HG03097 (cell line): ENCODE measurements around the gene TSR3.

Experiments used
- ATAC-seq: cut with Tn5 transposase; IDR thresholded peaks from one replicate; pipeline ENCODE4 v1.9.1; 2021; ENCODE audit not compliant: unreplicated experiment, low FRiP score

Gene TSR3

DNA sequence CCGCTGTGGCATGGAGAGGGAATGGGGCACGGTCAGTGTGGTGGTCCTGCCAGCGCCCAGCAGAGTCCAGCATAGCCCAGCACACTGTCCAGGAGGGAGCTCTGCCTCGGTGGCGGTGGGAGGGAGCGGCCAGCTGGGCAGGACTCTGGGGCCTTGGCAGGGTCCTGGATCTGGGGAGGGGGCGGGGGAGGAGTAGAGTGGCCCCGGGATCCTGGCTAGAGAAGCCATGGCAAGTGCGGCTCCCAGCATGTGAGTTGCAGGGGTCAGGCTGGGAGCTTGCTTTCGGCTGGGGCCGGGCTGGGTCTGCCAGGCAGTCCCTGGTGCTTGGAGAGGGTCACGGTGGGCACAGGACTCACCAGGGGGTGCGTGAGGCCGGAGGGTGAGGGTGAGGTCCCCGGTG lies 3.9 kb upstream of the TSR3 start:
- ATAC-seq, result no peak

DNA sequence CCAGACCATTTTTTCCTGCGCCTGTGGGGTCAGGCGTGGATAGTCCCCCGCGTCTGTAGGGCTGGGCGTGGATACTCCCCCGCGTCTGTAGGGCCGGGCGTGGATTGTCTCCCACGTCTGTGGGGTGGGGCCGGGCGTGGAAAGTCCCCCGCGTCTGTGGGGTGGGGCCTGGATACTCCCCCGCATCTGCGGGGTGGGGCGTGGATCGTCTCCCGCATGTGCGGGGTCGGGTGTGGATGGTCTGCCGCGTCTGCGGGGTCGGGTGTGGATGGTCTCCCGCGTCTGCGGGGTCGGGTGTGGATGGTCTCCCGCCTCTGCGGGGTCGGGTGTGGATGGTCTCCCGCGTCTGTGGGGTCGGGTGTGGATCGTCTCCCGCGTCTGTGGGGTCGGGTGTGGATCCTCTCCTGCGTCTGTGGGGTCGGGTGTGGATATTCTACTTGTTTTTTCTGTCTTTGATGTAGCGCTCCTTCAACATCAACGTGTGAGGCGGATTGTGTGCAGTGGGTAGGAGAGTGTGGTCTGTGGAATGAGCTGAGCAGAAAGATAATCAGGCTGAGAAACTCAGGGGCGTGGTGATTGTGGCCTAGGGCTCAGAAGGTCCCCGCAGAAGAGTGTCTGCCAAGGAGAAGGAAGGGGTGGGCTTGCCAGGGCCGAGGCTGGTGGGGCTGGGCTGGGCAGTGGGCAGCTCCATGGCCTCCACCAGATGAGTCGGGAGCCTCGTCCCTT lies 3.3 kb upstream of the TSR3 start:
- ATAC-seq, result no peak

DNA sequence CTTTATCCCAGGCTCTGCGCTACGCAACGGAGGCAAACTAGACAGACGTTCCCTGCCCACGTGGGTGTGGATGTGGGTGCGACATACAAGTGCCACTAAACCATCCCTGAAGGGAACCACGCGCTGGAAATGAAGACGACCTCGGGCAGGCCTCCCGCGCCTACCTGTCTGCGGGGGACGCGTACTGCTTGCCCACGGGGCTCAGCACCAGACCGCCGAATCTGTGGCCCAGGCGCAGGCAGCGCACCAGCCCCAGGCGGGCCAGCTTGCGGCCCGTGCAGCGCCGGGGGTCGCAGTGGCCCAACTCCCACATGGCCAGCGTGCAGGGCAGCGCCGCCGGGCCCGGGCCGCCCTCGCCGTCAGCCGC lies 480 bp downstream of the TSR3 start:
- peak; percentile 7 for ATAC-seq

DNA sequence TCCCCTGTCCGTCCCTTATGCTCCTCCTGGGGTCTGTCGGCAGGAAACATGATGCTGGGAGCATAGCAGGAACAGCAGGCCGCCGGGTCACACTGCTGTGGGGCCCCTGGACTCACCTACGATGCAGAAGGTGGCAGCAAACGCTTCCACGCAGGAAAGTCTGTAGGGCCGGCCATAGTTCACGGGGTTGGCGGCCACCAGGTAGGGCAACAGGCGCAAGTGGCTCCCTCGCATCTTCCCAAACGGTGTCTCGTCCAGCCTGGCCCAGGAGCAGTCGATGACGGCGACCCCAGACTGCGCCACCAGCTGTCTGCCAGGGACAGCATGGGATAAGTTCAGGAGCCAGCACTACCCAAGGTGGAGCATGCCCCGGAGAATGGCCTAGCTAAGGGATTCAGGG lies 987 bp downstream of the TSR3 start:
- ATAC-seq, result no peak

DNA sequence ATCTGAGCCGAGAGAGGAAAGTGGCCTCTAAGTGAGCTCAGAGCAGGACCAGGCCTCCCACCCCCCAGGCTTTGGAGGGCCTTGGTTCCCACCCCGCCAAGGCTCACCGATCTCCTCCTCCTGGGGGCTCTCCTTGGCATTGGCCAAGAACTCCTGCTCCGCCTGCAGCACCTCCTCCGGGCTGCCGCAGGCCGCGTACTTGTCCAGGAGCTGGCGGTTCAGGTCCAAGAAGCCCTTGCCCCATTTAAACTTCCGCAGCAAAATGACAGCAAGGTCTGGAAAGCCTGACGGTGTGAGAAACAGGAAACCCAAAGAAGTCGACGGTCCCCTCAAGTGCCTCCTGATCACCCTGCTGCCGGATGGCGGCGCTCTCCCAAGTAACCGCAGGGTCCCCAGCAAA lies 1.7 kb downstream of the TSR3 start:
- ATAC-seq, result no peak

DNA sequence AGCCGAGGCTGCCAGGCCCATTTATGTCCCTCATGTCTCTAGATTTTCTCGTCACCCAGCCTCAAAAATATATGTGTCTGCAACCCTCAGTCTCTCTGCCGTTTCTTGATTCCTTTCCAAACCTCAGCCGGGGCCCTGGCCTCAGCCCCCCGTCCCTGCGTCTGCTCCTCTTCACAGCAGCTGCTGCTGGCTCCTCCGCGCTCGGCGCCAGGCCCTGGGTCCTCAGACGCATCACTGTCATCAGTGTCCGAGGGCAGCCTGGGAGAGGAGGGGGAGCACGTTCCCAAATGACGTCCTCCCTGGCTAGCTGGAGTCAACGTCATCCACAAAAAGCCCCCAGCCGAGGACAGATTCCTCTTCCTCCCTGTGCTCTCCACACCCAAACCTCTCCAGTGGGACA lies 2.3 kb downstream of the TSR3 start:
- no peak for ATAC-seq

DNA sequence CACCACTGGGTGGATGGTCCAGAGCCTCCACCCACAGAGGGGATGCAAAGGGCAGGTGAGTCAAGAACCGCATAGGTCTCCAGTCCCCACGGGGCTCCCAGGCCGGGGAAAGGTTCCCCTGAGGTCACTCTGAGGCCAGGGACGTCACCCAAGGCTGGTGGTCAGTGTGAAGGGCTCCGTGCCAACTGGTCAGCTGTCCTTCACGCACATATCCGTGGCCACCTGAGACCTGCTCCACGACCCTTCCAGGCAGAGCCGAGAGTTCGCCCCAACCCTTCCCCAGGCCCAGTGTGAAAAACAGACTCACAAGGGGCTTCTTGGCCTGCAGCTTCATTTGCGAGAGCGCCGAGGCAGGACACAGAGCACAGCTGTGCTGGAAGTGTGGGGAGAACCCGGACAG lies 2.8 kb downstream of the TSR3 start:
- ATAC-seq, result no peak

DNA sequence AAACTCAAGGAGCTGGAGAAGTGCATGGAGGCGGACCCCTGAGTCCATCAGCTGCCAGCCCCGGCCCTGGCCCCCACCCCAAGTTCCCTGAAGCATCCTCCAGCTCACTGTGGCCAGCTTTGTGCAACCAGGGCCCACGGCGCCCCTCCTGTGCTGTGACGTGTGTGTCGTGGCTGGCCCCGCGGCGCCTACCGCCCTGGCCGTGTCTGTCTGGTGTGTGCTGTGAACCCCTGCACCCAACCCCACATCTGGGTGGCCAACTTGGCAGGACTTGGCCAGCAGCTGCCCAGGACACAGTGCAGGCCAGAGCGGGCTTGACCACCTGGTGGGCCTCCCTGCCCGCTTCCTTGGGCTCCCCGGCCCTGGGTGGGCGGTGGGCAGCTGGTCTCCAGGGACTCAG lies 3.2 kb downstream of the TSR3 start:
- ATAC-seq, result no peak

DNA sequence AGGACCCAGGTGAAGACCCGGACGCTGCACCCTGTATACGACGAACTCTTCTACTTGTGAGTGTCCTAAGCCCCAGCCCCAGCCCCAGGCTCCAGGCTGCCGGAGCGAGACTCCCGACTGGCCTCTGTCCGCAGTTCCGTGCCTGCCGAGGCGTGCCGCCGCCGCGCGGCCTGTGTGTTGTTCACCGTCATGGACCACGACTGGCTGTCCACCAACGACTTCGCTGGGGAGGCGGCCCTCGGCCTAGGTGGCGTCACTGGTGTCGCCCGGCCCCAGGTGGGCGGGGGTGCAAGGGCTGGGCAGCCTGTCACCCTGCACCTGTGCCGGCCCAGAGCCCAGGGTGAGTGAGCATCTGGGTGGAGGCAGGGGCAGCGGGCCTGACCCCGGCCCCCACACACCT lies 3.7 kb downstream of the TSR3 start:
- no peak for ATAC-seq

DNA sequence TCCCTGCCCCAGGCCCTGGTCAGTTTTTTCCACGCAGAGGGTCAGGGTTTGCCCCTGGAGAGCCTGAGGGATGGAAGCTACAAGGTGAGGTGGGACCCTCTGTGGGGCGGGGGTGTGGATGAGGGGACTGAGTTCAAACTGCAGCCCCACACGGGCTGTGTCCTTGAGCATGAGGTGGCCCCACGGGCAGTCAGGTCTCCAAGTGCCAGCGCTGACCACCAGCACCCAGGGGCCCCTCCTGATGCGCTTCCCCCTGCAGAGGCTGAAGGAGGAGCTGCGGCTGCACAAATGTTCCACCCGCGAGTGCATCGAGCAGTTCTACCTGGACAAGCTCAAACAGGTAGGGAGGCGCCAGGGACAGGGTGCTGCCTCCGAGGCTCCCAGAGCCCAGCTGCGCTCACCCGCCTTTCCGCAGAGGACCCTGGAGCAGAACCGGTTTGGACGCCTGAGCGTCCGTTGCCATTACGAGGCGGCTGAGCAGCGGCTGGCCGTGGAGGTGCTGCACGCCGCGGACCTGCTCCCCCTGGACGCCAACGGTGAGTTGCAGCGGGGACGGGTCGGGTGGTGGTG lies 4.3 kb downstream of the TSR3 start:
- ATAC-seq, result no peak

DNA sequence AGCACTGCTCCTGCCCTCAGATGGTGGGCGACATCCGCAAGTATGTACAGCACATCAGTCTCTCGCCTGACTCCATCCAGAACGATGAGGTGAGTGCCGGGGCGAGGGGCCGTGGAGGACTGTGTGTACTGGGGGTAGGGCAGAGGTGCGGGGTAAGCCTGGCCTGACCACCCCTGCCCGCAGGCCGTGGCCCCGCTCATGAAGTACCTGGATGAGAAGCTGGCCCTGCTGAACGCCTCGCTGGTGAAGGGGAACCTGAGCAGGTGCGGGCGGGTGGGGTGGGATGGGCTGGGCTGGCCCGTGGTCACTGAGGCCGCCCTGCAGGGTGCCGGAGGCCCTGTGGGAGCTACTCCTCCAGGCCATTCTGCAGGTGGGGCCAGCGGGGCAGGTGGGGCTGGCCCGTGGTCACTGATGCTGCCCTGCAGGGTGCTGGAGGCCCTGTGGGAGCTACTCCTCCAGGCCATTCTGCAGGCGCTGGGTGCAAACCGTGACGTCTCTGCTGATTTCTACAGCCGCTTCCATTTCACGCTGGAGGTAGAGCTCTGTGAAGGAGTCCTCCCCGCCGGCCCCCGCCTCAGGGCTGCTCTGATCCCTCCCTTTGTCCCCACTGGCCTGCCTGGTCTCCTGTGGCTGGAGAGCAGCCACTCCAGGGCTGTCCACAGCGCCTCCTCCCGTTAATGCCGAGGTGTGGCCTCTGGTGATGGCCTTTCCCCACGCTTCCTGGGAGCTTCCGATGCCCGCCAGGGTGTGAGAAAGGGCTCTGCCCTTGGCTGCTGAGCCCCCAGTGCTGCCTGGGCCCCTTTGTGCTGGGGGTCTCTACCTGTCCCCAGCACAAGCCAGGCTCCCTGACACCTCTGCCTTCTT lies 5.0 kb downstream of the TSR3 start:
- no peak for ATAC-seq

DNA sequence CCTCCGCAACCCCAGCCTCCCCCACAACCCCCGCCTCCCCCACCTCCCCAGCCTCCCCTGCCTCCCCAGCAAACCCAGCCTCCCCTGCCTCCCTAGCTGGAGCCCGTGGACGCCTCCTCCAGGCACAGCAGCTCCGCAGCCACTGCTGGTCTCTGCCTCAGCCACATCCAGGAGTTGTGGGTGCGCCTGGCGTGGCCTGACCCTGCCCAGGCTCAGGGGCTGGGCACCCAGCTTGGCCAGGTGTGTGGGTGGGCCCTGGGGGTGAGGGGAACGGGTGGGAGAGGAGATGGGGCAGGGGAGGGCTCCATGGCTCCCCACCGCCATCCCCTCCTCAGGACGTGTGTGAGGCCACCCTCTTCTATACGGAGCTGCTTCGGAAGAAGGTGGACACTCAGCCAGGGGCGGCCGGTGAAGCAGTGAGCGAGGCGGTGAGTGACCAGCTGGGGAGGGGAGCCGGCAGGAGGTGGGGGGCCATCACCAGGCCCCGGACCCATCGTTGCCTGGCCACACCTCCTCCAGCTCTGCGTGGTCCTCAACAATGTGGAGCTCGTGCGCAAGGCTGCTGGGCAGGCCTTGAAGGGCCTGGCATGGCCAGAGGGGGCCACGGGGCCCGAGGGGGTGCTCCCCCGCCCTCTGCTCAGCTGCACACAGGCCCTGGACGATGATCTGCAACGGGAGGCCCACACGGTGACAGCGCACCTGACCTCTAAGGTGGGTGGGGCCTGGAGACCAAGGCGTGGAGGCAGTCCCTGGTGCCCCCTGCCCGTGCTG lies 5.8 kb downstream of the TSR3 start:
- ATAC-seq, result no peak

DNA sequence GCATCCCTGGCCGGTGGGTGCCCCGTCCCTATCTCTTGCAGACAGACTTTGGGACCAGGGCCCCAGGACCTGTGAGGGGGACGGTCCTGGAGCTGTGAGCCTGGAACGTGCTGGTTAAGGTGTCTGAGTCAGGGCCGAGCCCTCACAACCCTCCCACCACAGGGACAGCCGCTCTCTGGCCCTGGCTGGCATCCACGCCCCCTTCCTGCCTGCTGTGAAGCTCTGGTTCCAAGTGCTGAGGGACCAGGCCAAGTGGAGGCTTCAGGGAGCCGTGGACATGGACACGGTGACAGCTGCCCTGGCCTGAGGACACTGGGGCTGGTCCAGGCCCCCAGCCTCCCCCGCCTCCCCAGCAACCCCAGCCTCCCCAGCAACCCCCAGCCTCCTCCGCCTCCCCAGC lies 6.6 kb downstream of the TSR3 start:
- no peak for ATAC-seq

DNA sequence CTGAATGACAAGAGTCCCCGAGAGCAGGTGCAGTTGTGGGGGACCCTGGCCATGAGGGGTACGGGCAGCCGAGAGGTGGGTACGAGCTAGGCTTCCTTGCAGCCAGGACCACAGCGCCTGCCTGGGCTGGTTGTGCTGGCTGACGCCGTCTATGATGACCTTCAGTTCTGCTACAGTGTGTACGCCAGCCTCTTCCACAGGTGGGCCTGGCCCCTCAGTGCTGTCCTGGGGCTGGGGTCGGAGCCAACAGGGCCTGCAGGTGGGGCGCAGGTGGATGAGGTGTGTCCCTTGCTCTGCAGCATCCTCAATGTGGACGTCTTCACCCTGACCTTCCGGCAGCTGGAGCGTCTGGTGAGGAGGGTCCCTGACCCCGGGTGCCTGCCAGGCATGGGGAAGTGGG lies 7.2 kb downstream of the TSR3 start:
- no peak for ATAC-seq

DNA sequence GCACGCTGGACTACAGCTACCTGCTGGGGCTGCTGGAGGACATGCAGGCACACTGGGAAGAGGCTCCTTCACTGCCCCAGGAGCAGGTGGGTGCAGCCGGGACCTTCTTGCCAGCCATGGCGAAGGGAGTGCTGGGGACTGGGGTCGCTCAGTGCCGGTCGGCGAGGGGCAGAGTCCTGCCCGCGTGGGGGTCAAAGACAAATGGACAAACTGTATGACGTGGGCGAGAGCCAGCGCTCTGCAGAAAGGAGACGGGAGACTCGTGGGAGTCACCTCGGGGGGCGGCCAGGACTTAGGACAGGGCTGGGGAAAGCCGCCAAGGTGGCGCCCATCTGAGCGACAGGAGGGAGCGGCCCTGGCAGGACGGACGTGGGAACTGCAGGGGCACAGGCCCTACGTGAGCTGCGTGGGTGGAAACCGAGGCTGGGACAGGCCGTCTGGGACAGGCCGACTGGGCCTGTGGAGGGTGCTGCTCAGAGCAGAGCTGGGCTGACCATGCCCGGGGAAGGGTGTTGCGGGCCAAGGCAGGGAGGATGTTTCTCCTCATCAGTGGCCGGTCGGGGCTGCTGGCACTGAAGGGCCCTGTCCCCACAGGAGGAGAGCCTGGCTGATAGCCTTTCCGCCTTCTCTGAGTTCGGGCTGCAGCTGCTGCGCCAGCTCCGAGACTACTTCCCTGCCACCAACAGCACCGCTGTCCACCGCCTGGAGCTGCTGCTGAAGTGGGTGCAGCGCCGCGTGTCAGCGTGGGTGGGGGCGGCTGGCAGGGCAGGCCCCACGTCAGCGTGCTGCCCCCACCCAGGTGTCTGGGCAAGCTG lies 8.0 kb downstream of the TSR3 start:
- no peak for ATAC-seq

DNA sequence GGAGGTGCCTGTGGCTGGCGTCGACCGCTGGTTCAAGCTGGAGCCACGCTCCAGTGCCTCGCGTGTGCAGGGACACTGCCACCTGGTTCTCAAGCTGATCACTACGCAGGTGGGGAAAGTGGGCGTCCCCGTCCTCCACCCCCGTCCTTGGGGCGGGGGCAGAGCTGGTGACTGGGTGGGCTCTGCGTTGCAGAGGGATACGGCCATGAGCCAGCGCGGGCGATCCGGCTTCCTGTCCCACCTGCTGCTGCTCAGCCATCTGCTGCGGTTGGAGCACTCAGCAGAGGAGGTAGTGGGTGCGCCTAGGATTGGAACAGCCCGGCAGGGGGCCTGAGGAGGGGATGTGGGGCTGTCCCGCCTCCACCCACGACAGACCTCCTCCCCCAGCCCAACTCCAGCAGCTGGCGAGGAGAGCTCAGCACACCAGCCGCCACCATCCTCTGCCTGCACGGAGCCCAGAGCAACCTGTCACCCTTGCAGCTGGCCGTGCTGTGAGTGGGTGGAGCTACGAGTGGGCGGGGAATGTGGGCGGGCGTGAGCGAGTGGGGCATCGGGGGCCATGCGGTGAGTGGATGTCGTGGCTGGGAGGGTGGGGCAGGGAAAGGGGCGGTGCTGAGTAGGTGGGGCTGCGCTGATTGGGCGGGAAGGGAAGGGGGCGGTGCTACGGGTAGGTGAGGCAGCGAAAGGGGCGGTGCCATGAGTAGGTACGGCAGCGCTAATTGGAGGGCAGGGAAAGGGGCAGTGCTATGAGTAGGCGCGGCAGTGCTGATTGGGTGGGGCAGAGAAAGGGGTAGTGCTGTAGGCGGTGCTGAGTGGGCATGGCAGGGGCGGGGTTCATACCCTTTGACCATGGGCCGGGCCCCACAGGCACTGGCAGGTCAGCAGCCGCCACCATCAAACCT lies 8.9 kb downstream of the TSR3 start:
- ATAC-seq, result peak; percentile 74

DNA sequence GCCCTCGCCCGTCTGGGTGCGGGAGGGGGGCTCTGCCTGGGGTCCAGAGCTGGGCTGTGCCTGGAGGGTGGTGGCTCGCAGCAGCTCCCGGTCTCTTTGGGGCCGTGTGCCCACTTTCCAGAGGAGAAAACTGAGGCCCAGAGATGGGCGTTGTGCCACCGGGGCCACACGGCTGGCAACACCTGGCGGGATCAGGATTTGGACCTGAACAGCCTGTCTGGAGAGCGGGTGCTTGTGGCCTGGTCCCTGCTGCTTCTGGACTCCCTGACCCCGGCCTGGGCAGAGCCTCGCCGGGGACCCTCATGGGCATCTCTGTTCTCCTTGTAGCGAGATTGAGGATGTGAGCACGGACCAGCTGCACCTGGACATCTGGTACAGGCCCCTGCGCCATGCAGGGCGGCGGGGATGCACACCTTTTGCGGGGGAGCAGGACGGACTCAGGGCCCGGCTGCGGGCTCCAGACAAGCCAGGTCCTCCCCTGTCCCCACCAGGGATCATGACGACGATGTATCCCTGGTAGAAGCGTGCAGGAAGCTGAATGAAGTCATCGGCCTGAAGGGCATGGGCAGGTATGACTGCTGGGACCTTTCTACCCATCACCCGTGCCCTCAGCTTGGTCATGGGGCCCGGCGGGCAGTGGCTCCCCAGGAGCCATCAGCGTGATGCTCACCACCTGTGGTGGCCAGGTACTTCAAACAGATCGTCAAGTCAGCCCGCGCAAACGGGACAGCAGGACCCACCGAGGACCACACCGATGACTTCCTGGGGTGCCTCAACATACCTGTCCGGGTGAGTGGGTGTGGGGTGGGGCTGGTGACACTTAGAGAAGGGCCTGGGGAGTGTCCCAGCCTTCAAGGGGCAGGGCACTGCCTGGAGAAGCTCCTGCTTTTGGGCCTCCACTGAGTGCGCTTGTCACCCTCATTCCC lies 9.9 kb downstream of the TSR3 start:
- ATAC-seq, result no peak
